ENCODE results near the gene LIPC.

LIPC gene

DNA sequence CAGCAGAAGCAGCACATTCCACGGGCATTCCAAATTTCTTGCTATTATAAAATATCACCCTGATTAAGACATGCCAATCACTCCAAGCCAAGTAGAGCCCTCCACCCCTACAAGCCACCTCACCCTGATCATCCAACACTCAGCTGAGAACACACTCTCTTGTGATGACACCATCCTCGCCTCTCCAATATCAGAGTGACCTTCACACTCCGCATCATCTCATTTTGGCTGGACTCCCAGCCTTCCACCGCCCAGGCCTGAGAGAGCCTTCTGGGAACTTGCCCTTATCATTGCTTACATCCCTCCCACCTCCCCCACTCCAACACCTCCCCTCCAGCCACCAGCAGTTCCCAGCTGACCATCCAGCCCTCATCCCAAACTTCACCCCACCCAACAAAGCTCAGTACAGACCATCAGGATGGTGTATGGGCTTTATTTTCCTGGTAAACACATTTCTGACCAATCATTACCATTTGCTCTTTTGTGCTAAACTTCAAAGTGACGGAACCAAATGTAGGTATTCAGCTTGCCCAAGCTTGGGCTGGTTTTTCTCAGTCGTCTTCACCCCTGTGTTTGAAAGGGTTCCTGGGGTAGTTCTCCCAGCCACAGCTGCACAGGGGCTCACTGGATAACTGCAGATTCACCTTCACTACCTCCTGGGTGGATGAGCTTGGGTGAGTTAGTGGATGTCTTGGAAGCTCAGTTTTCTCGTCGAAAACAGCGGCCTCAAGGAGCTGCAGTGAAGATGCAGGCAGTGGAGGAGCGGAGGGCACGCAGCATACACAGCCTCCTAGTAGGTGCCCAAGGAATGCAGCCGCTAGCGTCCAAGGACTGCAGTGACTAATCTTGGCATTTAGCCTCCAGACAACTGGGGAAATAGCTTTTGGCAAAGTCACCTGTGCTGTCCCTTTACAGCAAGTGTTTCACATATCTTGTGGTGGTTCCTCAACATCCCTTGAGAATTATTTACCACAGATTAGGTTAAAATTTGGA is 115.1 kb downstream of the LIPC start:
- no peak overlapping the region for H2AK5ac ChIP-seq (ENCODE audit: low read length)
- H3K36me3 ChIP-seq (ENCODE audit: control insufficient read depth, insufficient read depth, low read length): no peaks in the 10 kb centered on the region
- no peak overlapping the region for H3K18ac ChIP-seq (ENCODE audit: low read length)
- H3K56ac ChIP-seq (ENCODE audit: low read length): no peak overlapping the region
- no peak overlapping the region for H2BK15ac ChIP-seq (replicated peaks; ENCODE audit: low read depth)
- peak; percentile 81 for DNase-seq
- no peaks in the 10 kb centered on the region for H3K79me2 ChIP-seq (ENCODE audit: control insufficient read depth, insufficient read depth, low read length)
- H3K4me1 ChIP-seq (ENCODE audit: control insufficient read depth, low read depth, low read length): peaks cover 3% of the 10 kb centered on the region
- no peak overlapping the region for H4K5ac ChIP-seq (ENCODE audit: low read length)
- no peak overlapping the region for H3K4ac ChIP-seq (ENCODE audit: low read depth, low read length)
- H2BK120ac ChIP-seq (ENCODE audit: low read depth, low read length): no peak overlapping the region
- no peak overlapping the region for H2BK5ac ChIP-seq (ENCODE audit: low read length)
- WGBS (ENCODE audit: extremely low coverage, insufficient coverage, low lambda C conversion rate): no CpG with 5 or more reads among the region's 13 CpGs
- no peaks in the 10 kb centered on the region for H3K27me3 ChIP-seq (ENCODE audit: insufficient read depth, low read length, poor library complexity)
- no peak overlapping the region for H4K8ac ChIP-seq (ENCODE audit: low read depth, low read length)
- H3K4me2 ChIP-seq (ENCODE audit: low read length): no peak overlapping the region
- H3K4me3 ChIP-seq (ENCODE audit: low read length): no peak overlapping the region
- H3K79me1 ChIP-seq (ENCODE audit: low read length): no peaks in the 10 kb centered on the region
- H3K27ac ChIP-seq (ENCODE audit: low read depth, low read length): no peak overlapping the region
- no peak overlapping the region for H3K23ac ChIP-seq (ENCODE audit: low read length)
- no peak overlapping the region for H3K9ac ChIP-seq (ENCODE audit: low read length)

DNA sequence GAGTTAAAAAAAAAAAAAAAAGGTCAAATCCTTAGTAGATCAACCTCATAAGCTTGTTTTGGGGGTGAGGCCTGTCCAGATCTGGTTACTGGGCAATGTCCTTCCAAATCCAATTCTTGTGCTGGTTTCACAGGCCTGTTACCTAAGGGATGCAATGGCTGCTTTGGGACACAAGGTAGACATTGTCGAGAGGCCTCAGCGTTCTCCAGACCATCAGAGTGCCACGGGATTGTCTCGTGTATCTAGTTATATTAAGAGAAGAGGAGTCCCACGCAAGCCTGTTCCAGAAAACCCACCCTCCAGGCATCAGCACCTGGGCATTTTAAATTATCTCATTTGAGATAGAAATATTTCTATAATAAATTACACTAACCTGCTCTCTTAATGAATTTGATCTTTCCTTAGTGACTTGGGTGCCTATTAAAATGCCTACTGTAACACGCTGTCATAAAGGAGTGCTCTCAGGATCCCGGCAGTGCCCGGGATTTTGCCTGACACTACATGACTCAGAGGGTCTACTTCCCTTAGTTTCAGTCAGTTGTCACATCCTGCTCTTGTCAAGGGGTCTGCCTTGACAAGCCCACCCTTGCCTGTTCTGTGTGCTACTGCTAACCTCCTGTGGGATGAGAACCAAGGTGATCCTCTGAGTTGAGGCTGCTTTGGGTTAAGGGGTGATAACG is 116.0 kb downstream of the LIPC start:
- Histone ChIP-seq H2BK15ac (replicated peaks; ENCODE audit: low read depth) (no peak overlapping the region), H4K8ac (ENCODE audit: low read depth, low read length) (no peak overlapping the region), H3K4me3 (ENCODE audit: low read length) (no peak overlapping the region), H3K23ac (ENCODE audit: low read length) (peak overlapping the region; percentile 48), H3K79me2 (ENCODE audit: control insufficient read depth, insufficient read depth, low read length) (no peaks in the 10 kb centered on the region), H3K18ac (ENCODE audit: low read length) (no peak overlapping the region), H3K27me3 (ENCODE audit: insufficient read depth, low read length, poor library complexity) (no peaks in the 10 kb centered on the region), H3K36me3 (ENCODE audit: control insufficient read depth, insufficient read depth, low read length) (no peaks in the 10 kb centered on the region), H3K4me2 (ENCODE audit: low read length) (no peak overlapping the region), H3K9ac (ENCODE audit: low read length) (no peak overlapping the region), H3K4ac (ENCODE audit: low read depth, low read length) (no peak overlapping the region), H3K79me1 (ENCODE audit: low read length) (no peaks in the 10 kb centered on the region), H2BK5ac (ENCODE audit: low read length) (no peak overlapping the region), H2AK5ac (ENCODE audit: low read length) (no peak overlapping the region), H4K5ac (ENCODE audit: low read length) (no peak overlapping the region), H2BK120ac (ENCODE audit: low read depth, low read length) (no peak overlapping the region), H3K27ac (ENCODE audit: low read depth, low read length) (no peak overlapping the region), H3K56ac (ENCODE audit: low read length) (no peak overlapping the region), H3K4me1 (ENCODE audit: control insufficient read depth, low read depth, low read length) (peaks cover 8% of the 10 kb centered on the region)
- no CpG with 5 or more reads among the region's 9 CpGs for WGBS (ENCODE audit: extremely low coverage, insufficient coverage, low lambda C conversion rate)
- DNase-seq: no peak

DNA sequence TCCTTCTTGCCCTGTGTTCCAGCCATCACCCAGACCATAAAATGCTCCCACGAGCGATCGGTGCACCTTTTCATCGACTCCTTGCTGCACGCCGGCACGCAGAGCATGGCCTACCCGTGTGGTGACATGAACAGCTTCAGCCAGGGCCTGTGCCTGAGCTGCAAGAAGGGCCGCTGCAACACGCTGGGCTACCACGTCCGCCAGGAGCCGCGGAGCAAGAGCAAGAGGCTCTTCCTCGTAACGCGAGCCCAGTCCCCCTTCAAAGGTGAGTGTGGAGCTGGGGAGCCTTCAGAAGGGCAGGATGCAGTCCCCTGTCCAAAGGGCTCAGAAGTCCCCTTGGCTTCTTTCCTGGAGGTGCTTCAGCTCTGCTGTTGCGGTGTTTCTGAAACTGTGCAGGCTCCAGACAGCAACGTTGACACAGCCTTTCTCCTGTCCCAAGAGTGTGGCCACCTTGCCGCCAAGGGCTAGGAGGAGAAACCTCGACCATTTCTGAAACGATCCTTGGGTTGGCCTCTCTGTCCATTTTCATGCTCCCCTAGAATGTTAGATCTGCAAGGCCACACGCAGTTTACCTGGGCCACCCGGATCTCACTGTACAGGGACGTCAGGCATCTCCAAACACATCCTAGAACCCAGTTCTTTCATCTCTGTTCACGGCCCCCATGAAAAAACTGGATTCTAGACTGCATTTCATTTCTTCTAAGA is 116.7 kb downstream of the LIPC start:
- Histone ChIP-seq H2BK120ac (ENCODE audit: low read depth, low read length) (no peak overlapping the region), H4K5ac (ENCODE audit: low read length) (no peak overlapping the region), H3K4ac (ENCODE audit: low read depth, low read length) (no peak overlapping the region), H3K18ac (ENCODE audit: low read length) (no peak overlapping the region), H3K4me2 (ENCODE audit: low read length) (no peak overlapping the region), H3K9ac (ENCODE audit: low read length) (no peak overlapping the region), H3K79me2 (ENCODE audit: control insufficient read depth, insufficient read depth, low read length) (no peaks in the 10 kb centered on the region), H3K27ac (ENCODE audit: low read depth, low read length) (no peak overlapping the region), H3K23ac (ENCODE audit: low read length) (peak overlapping the region; percentile 48), H3K36me3 (ENCODE audit: control insufficient read depth, insufficient read depth, low read length) (no peaks in the 10 kb centered on the region), H2BK5ac (ENCODE audit: low read length) (no peak overlapping the region), H3K27me3 (ENCODE audit: insufficient read depth, low read length, poor library complexity) (no peaks in the 10 kb centered on the region), H3K4me3 (ENCODE audit: low read length) (no peak overlapping the region), H2BK15ac (replicated peaks; ENCODE audit: low read depth) (no peak overlapping the region), H3K79me1 (ENCODE audit: low read length) (no peaks in the 10 kb centered on the region), H4K8ac (ENCODE audit: low read depth, low read length) (no peak overlapping the region), H3K4me1 (ENCODE audit: control insufficient read depth, low read depth, low read length) (peaks cover 8% of the 10 kb centered on the region), H3K56ac (ENCODE audit: low read length) (no peak overlapping the region), H2AK5ac (ENCODE audit: low read length) (no peak overlapping the region)
- DNase-seq: no peak
- no CpG with 5 or more reads among the region's 26 CpGs for WGBS (ENCODE audit: extremely low coverage, insufficient coverage, low lambda C conversion rate)

DNA sequence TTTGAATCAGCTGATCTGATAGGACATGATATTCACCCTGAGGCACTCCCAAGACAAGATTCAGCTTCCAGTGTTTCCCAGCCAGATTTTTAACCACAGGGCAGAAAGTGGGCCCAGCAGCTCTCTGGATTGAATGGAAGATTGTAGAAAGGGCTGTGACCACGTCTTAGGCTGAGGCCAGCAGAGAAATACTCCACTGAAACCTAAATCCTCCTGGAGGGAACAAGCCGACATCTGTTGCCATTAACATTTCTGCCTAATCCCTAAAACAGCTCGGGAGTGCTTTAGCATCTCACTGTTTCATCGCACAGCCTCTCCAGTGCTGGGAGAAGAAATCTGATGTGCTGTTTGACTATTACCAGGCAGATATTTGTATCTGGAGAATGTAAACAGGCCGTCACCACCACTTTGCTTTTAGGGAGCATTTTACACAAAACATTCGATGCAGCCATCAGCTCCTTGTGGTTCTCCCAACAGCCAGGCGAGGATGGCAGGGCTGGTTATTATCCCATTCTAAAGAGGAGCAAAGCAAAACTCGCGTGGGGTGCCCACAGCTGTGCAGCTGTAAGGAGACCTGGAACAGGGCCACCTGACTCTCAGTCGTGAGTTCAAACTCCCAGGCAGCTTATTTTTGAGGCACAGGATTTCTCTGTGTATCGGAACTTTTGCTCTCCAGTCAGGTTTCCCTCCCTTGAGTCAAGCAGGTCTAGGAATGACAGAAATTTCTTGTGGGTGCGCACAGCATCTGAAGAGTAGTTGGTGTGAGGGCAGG is 117.4 kb downstream of the LIPC start:
- no CpG with 5 or more reads among the region's 12 CpGs for WGBS (ENCODE audit: extremely low coverage, insufficient coverage, low lambda C conversion rate)
- H3K79me2 ChIP-seq (ENCODE audit: control insufficient read depth, insufficient read depth, low read length): no peaks in the 10 kb centered on the region
- H3K9ac ChIP-seq (ENCODE audit: low read length): no peak overlapping the region
- H3K4me2 ChIP-seq (ENCODE audit: low read length): no peak overlapping the region
- H3K36me3 ChIP-seq (ENCODE audit: control insufficient read depth, insufficient read depth, low read length): no peaks in the 10 kb centered on the region
- no peak overlapping the region for H3K18ac ChIP-seq (ENCODE audit: low read length)
- no peak overlapping the region for H3K27ac ChIP-seq (ENCODE audit: low read depth, low read length)
- no peak overlapping the region for H3K4ac ChIP-seq (ENCODE audit: low read depth, low read length)
- no peak overlapping the region for H4K8ac ChIP-seq (ENCODE audit: low read depth, low read length)
- H2BK5ac ChIP-seq (ENCODE audit: low read length): no peak overlapping the region
- no peak for DNase-seq
- no peak overlapping the region for H4K5ac ChIP-seq (ENCODE audit: low read length)
- no peak overlapping the region for H2BK15ac ChIP-seq (replicated peaks; ENCODE audit: low read depth)
- no peak overlapping the region for H3K23ac ChIP-seq (ENCODE audit: low read length)
- H3K27me3 ChIP-seq (ENCODE audit: insufficient read depth, low read length, poor library complexity): no peaks in the 10 kb centered on the region
- no peak overlapping the region for H3K4me3 ChIP-seq (ENCODE audit: low read length)
- no peak overlapping the region for H2AK5ac ChIP-seq (ENCODE audit: low read length)
- H2BK120ac ChIP-seq (ENCODE audit: low read depth, low read length): no peak overlapping the region
- H3K4me1 ChIP-seq (ENCODE audit: control insufficient read depth, low read depth, low read length): peaks cover 8% of the 10 kb centered on the region
- H3K79me1 ChIP-seq (ENCODE audit: low read length): no peaks in the 10 kb centered on the region
- no peak overlapping the region for H3K56ac ChIP-seq (ENCODE audit: low read length)

DNA sequence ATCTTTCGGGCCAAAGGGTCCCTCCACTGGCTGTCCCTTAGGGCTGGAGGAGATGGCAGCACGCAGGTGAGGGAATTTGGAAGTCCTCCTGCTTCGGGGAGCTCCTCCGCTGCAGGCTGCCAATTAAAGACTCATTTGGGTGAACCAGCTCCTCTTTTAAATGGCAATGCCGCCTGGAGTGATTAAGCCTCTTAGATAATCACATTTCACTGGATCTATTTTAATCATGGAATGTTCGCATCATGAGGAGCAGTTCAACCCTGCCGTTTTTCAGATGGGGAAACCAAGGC is 117.9 kb downstream of the LIPC start:
- no peak overlapping the region for H4K8ac ChIP-seq (ENCODE audit: low read depth, low read length)
- no CpG with 5 or more reads among the region's 7 CpGs for WGBS (ENCODE audit: extremely low coverage, insufficient coverage, low lambda C conversion rate)
- H4K5ac ChIP-seq (ENCODE audit: low read length): no peak overlapping the region
- H3K79me2 ChIP-seq (ENCODE audit: control insufficient read depth, insufficient read depth, low read length): no peaks in the 10 kb centered on the region
- H3K27ac ChIP-seq (ENCODE audit: low read depth, low read length): no peak overlapping the region
- no peak overlapping the region for H3K4ac ChIP-seq (ENCODE audit: low read depth, low read length)
- H3K4me3 ChIP-seq (ENCODE audit: low read length): no peak overlapping the region
- no peaks in the 10 kb centered on the region for H3K27me3 ChIP-seq (ENCODE audit: insufficient read depth, low read length, poor library complexity)
- no peak overlapping the region for H2BK120ac ChIP-seq (ENCODE audit: low read depth, low read length)
- no peak overlapping the region for H2AK5ac ChIP-seq (ENCODE audit: low read length)
- peaks cover 8% of the 10 kb centered on the region for H3K4me1 ChIP-seq (ENCODE audit: control insufficient read depth, low read depth, low read length)
- DNase-seq: no peak
- no peak overlapping the region for H3K23ac ChIP-seq (ENCODE audit: low read length)
- no peak overlapping the region for H3K18ac ChIP-seq (ENCODE audit: low read length)
- H3K56ac ChIP-seq (ENCODE audit: low read length): no peak overlapping the region
- H3K79me1 ChIP-seq (ENCODE audit: low read length): no peaks in the 10 kb centered on the region
- H2BK15ac ChIP-seq (replicated peaks; ENCODE audit: low read depth): no peak overlapping the region
- no peak overlapping the region for H2BK5ac ChIP-seq (ENCODE audit: low read length)
- no peak overlapping the region for H3K9ac ChIP-seq (ENCODE audit: low read length)
- H3K36me3 ChIP-seq (ENCODE audit: control insufficient read depth, insufficient read depth, low read length): no peaks in the 10 kb centered on the region
- H3K4me2 ChIP-seq (ENCODE audit: low read length): no peak overlapping the region
